Stimulated activated CD8-positive, alpha-beta memory T cell treated with anti-CD3 and anti-CD28 coated beads, Interleukin-7, amount 100 ng/mL, for 48 hours (primary cell): ENCODE measurements around the gene TM4SF20.
A peak's percentile ranks its signal among the peaks of the same experiment; 100 is the strongest.
"Not testable (repeated sequence)": the region's sequence is repeated elsewhere in the genome, so short reads cannot be mapped to it uniquely, and the experiment has no call there.

ENCODE experiments used
- DNase-seq, 2 donors: peaks; one replicate each; pipeline ENCODE4 v3.0.0-alpha.2; 2020; ENCODE audit warnings: low read depth in 1 of 2; ENCODE audit errors: extremely low read depth in 1 of 2

Gene TM4SF20

DNA sequence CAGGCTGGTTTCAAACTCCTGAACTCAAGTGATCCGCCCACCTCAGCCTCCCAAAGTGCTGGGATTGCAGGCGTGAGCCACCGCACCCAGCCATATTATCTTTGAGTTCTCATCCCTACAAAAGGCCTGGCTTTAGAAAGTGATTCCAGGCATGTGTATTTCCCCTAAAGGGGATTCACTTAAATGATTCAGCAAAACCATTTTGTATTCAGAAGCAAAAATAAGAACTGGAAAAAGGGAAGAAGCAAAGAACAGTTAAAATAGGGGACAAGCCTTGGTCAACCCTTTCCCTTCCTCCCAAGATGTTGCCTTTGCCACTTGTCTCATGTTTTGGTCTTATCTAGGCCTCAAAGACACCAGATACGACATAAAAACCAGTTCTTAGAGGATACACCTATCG lies 10.5 kb downstream of the TM4SF20 start:
- no peak for DNase-seq

- no peak for DNase-seq
These were observed 11.7 kb downstream of the TM4SF20 start for GRCh38 chr2:227367427-227367795.

GRCh38 chr2:227366769-227367426 lies 12.2 kb downstream of the TM4SF20 start:
- DNase-seq, result no peak

GRCh38 chr2:227365833-227366232 lies 13.3 kb downstream of the TM4SF20 start:
- DNase-seq, result no peak

DNA sequence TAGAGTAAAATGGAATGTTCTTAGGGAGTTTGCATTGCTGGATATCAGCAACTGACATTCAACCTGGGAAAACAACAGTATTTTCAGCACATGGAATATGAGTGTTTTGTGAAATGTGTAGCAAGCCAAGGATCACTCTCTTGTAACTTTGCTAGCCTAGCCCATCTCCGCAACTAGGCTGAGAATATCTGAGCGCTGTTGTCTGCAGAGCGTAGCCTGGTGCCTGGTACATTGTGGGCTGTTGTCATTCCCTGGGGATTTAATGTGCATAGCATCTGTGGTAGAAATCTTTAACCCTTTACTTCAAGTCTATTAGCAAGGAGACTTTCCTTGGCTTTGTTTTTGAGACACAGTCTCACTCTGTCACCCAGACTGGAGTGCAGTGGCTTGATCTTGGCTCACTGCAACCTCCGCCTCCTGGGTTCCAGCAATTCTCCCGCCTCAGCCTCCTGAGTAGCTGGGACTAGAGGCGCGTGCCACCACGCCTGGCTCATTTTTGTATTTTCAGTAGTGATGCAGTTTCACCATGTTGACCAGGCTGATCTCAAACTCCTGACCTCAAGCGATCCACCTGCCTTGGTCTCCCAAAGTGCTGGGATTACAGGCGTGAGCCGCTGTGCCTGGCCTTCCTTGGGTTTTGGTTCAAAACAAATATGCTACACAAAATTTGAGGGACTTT lies 14.4 kb downstream of the TM4SF20 start:
- not testable (repeated sequence) for DNase-seq

GRCh38 chr2:227363756-227364155 lies 15.3 kb downstream of the TM4SF20 start:
- DNase-seq, result no peak

DNA sequence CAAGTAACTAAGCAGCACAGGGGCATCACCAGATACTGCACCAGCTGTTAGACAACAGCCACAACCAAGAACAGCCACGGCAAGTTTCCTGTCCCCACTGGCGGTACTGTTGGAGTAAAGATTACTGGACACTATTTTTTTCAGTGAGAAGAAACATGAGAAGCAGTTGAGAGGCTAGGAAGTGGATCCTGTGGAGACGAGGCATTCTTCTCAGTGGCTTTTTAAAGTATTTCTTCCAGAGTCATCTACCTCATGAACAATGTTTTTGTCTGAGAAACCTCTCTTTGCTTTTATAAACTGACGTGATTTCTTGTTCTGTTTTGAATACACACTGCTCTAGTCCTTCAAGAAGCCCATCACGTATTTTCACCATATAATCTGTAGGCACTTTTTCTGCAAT lies 18.8 kb downstream of the TM4SF20 start:
- no peak for DNase-seq

DNA sequence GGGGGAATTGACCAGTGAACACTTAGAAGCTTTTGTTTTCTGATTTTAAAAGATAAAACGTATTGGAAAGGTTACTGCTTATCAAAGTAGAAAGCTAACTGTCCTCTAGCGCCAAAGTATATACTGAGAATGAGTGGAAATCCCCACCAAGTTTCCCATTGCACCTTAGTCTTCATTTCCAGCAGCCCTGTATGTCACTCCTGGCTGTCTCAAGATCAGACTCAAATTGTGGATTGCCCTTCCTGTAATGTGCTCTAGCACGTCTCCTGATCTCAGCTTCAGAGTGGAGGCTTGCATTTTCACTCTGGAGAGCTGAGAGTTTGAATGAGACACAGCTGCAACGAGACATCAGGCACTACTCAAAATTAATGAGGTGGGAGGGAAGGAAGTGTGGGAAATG lies 27.5 kb downstream of the TM4SF20 start:
- no peak for DNase-seq

DNA sequence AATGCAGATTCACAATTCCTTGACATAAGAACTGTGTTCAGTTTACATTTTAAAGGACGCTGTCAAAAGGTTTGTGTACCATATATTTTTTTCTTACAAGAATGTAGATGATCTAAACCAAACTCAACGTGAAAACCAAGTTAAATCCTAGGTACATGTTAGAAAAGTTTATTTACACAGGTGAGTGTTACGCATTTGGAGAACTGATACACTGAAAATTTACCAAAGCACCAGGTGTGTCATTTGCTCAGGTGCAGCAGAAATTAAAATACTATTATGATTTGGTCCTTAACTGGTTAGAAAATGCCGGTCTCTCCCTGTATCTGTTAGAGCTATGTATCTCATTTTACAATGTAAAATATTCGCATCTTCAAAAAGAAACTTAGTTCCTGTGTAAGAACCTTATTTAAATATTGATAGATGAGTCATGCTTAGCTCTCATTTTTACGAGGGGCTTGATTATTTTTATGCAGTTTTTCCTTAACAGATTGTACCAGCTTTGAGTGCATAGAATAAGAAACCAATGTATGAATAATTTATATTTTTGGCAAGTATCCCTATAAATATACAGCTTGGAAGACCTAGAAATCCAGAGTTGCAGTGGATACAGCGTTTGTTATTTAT lies 29.0 kb downstream of the TM4SF20 start:
- no peak for DNase-seq

GRCh38 chr2:227348324-227348723 lies 30.8 kb downstream of the TM4SF20 start:
- no peak for DNase-seq

DNA sequence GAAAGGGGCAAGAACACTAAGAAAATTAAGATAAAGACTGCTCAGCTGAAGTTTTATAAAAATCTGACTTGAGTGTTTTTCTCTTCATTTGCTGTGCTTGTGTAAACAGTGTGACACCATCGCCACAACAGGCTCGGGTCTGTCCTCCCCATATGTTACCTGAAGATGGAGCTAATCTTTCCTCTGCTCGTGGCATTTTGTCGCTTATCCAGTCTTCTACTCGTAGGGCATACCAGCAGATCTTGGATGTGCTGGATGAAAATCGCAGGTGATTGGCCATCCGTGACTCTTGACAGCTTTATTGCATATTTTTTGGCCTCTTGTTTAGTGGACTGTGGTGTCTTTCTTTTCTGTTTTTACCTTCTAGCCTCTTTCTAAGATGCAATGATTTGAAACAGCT lies 32.0 kb downstream of the TM4SF20 start:
- DNase-seq, result no peak

DNA sequence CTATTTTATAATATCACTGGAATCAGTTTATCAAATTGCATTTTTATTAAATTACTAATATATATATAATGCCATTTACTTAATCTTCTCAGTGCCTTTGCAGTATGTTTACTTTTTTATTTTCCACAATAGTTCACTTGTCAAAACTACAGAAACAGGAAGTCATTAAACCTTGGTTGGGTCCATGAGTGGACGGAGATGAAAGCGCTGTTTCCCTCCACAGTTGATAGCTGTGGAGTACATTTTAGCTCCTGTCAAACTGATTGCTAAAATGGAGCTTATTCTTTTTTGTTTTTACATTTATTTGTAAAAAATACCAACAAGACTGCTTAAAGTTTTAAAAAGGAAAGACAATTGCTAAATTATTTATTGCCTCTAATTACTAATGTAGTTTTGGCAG lies 34.9 kb downstream of the TM4SF20 start:
- no peak for DNase-seq

DNA sequence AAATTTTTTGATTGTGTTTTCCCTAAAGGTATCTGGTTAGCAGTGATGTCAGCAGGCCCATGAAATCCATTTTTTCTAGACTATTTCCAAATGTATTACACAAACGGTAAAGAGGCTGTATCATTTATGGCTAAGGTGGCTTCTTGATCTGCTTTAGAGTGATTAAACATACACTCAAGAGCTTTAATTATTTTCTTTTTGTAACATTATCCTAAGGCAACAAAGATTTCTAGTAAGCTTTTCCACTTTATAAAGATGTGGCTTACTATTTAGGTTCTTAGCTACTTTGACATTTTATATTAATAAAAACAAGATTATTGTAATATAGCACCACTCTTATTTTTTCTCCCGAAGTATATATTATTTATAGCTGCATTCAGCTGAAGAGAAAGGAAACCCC lies 37.6 kb downstream of the TM4SF20 start:
- DNase-seq, result no peak

- DNase-seq, result no peak
These were observed 39.0 kb downstream of the TM4SF20 start for GRCh38 chr2:227340106-227340505.

DNA sequence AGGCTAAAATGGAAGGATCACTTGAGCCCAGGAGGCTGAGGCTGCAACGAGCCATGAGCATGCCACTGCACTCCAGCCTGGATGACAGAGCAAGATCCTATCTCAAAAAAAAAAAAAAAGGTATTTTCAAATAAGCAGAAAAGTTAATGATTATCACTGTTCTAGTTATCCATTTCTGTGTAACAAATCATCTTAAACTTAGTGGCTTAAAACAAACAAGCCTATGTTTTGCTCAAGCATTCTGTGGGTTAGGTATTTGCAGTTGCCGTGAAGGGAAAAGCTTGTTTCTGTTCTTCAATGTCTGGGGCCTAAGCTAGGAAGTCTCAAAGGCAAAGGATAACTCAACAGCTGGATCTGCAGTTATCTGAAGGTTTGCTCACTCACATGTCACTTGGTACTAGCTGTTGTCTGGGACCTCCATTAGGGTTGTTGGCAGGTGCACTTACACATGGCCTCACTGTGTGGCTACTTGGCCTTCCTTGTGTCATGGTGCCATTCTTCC lies 40.0 kb downstream of the TM4SF20 start:
- no peak for DNase-seq

GRCh38 chr2:227337442-227337841 lies 41.7 kb downstream of the TM4SF20 start:
- no peak for DNase-seq

- no peak for DNase-seq
These were observed 43.4 kb downstream of the TM4SF20 start for GRCh38 chr2:227335713-227336112.

GRCh38 chr2:227326783-227327182 lies 52.3 kb downstream of the TM4SF20 start:
- DNase-seq, result no peak

DNA sequence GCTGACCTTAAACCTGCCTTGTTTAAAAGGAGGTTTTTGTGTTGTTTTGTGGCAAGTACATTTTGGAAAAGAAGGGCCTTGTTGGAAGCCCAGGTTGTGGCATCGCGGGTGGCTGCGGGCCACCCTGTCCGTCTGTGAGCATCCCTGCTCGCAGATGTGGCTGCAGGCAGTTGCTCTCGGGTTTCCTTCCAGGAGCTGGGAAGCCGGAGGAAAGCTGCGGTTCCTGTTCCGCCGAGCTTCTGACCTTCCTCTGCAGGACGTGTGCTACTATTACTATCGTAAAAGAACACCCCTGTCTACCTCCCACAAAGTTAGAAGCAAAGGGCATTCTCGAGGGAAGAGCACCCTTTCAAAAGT lies 53.3 kb downstream of the TM4SF20 start:
- DNase-seq, result no peak

DNA sequence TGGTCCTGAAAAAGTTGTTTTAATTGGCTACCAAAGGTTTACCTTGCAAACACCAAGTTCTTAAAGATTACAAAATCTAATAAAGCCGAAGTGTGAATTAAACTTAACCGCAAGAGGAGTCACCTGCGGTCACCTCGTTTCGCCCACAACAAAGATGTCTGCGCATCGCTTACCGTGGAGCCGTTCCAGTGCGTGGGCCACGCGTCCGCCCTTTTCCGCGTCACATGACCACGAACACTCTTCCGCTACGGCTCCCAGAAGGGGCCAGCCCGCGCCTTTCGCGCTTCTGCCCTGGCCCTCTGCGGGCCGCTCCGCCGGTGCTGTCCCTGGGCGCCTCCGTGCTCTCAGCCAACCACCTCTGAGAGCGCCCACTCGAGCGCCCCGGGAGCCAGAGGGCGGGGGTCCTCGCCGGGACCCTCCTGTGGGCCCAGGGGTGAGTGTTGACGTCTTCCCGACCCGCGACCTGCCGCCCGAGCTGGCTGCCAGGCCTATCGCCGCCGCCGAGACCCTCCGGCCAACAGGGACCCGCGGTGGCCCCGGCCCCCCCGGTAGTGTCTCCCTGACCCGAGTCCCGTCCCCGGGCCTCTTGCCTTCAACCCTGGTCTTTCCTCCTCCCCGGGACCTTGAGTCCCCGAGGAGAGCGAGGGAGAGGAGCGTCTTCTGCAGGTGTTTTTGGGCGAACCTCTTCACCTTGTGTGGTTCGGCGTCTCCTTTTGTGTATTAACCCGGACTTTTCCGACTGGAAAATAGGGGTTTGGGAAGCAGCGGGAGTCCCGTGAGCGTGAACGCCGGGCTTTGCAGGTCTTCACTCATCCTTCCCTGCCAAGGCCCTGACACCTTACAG lies 53.9 kb downstream of the TM4SF20 start, which contains the start of gene MFF:
MFF (plus strand) TSS at position 257 of the 844 bp plus-strand sequence. CDS start 5,415 bp downstream, outside the sequence.
- DNase-seq, result peak; percentile 86 to 92

DNA sequence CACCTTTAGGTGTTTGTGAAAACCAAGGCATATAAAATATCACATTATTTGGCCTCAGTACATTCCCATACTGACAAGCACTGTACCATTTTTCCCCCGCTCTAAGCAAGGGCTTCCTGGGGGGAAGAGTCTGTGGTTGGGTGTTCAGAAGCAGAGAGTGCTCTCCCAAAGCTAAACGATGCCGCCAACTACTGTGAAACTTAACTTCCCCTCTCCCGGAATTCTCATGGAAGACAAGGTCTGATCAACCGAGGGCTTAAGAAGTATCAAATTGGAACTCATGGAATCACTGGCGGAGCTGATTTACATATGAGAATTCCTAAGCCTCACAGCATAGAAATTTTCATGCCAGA lies 54.5 kb downstream of the TM4SF20 start:
- no peak for DNase-seq
